HEK293 (cell line): ENCODE data around the gene SMAD1.

Experiments
- CTCF ChIA-PET: fragments of 350-600 bp; formaldehyde crosslinking; extraction: SDS; loops from one replicate; lab custom pipeline; 2021; ENCODE audit warnings: antibody characterized with exemption; lab: Yijun Ruan, JAX
- POLR2A ChIA-PET: fragments of 300-600 bp; formaldehyde crosslinking; extraction: SDS; loops from one replicate; lab custom pipeline; 2020; ENCODE audit warnings: antibody characterized with exemption, inconsistent platforms; lab: Yijun Ruan, JAX
- H3K27ac ChIP-seq: fragments of 200-500 bp; sonication (Bioruptor generic); 2 replicates; pipeline ENCODE4 v1.5.1; 2014; ENCODE audit warnings: low read depth, low read length, control low read depth, inconsistent platforms; ENCODE audit errors: extremely low read depth
- H3K36me3 ChIP-seq, 2 experiments: fragments of 200-500 bp in 1 of 2; sonication (Bioruptor generic) in 1 of 2; 1 replicate in 1 of 2; 2 replicates in 1 of 2; pipeline ENCODE4 v1.5.1; 2014 to 2017; ENCODE audit warnings: inconsistent platforms in 2 of 2, low read length in 2 of 2; ENCODE audit not compliant: control insufficient read depth in 2 of 2, insufficient read depth in 1 of 2
- H3K4me1 ChIP-seq: fragments of 200-500 bp; sonication (Bioruptor generic); 2 replicates; pipeline ENCODE4 v1.5.1; 2014; ENCODE audit warnings: mild to moderate bottlenecking, low read length, inconsistent platforms; ENCODE audit not compliant: control insufficient read depth, insufficient read depth
- H3K4me3 ChIP-seq: 2 replicates; pipeline ENCODE4 v1.5.1; 2011; ENCODE audit warnings: low read depth, mild to moderate bottlenecking, control low read depth, low read length, moderate library complexity
- H3K9me3 ChIP-seq: fragments of 200-500 bp; sonication (Bioruptor generic); 2 replicates; pipeline ENCODE4 v1.5.1; 2014; ENCODE audit warnings: low read depth, low read length, inconsistent platforms; ENCODE audit not compliant: control insufficient read depth, insufficient read depth
- OSR2 ChIP-seq: fragments of 450-650 bp; formaldehyde crosslinking; IDR thresholded peaks from 2 replicates; pipeline ENCODE4 v1.5.1; 2016; ENCODE audit warnings: missing biosample characterization, missing genetic modification characterization
- SETDB1 ChIP-seq: IDR thresholded peaks from one replicate; pipeline ENCODE4 v1.6.1; 2017; ENCODE audit warnings: mild to moderate bottlenecking, low read length, moderate library complexity, mixed read lengths; ENCODE audit not compliant: insufficient read length
- ZBTB21 ChIP-seq: fragments of 450-650 bp; formaldehyde crosslinking; IDR thresholded peaks from 2 replicates; pipeline ENCODE4 v1.5.1; 2017; ENCODE audit warnings: missing biosample characterization, missing genetic modification characterization
- ZFHX2 ChIP-seq: fragments of 450-650 bp; formaldehyde crosslinking; conservative IDR thresholded peaks from 2 replicates; pipeline ENCODE4 v1.5.1; 2016; ENCODE audit warnings: missing biosample characterization, missing genetic modification characterization
- ZNF214 ChIP-seq: fragments of 450-650 bp; formaldehyde crosslinking; IDR thresholded peaks from 2 replicates; pipeline ENCODE4 v1.5.1; 2017; ENCODE audit warnings: missing biosample characterization, mild to moderate bottlenecking, missing genetic modification characterization, borderline replicate concordance
- ZNF23 ChIP-seq: fragments of 450-650 bp; formaldehyde crosslinking; IDR thresholded peaks from 2 replicates; pipeline ENCODE4 v1.5.1; 2016; ENCODE audit warnings: missing biosample characterization, missing genetic modification characterization, borderline replicate concordance
- ZNF341 ChIP-seq: fragments of 450-650 bp; formaldehyde crosslinking; IDR thresholded peaks from 2 replicates; pipeline ENCODE4; 2016; ENCODE audit warnings: low read depth, missing biosample characterization, missing genetic modification characterization
- ZNF549 ChIP-seq: fragments of 450-650 bp; IDR thresholded peaks from 2 replicates; pipeline ENCODE4 v1.5.1; 2018; ENCODE audit warnings: missing biosample characterization, missing genetic modification characterization, mild to moderate bottlenecking, inconsistent platforms, moderate library complexity
- ZNF610 ChIP-seq: fragments of 450-650 bp; formaldehyde crosslinking; IDR thresholded peaks from 2 replicates; pipeline ENCODE4 v1.5.1; 2016; ENCODE audit warnings: missing biosample characterization, missing genetic modification characterization, borderline replicate concordance
- ZNF654 ChIP-seq: fragments of 450-650 bp; formaldehyde crosslinking; IDR thresholded peaks from 2 replicates; pipeline ENCODE4 v1.5.1; 2016; ENCODE audit warnings: low read depth, missing biosample characterization, missing genetic modification characterization
- ZSCAN30 ChIP-seq: fragments of 450-650 bp; IDR thresholded peaks from 2 replicates; pipeline ENCODE4 v1.5.1; 2018; ENCODE audit warnings: missing biosample characterization, mild to moderate bottlenecking, missing genetic modification characterization, moderate library complexity
- TF ChIP-seq, protein P1 (sequence below): fragments of 450-650 bp; formaldehyde crosslinking; IDR thresholded peaks from 2 replicates; pipeline ENCODE4 v1.5.1; 2016; ENCODE audit warnings: missing biosample characterization, missing genetic modification characterization
- TF ChIP-seq, protein P2 (sequence below): fragments of 450-650 bp; formaldehyde crosslinking; IDR thresholded peaks from 2 replicates; pipeline ENCODE4 v1.5.1; 2016; ENCODE audit warnings: missing biosample characterization, missing genetic modification characterization
- TF ChIP-seq, protein P3 (sequence below): fragments of 450-650 bp; formaldehyde crosslinking; IDR thresholded peaks from 2 replicates; pipeline ENCODE4 v1.5.1; 2016; ENCODE audit warnings: missing biosample characterization, missing genetic modification characterization
- TF ChIP-seq, protein P4 (sequence below): fragments of 450-650 bp; formaldehyde crosslinking; IDR thresholded peaks from 2 replicates; pipeline ENCODE4 v1.5.1; 2016; ENCODE audit warnings: missing biosample characterization, missing genetic modification characterization

The SMAD1 gene

DNA sequence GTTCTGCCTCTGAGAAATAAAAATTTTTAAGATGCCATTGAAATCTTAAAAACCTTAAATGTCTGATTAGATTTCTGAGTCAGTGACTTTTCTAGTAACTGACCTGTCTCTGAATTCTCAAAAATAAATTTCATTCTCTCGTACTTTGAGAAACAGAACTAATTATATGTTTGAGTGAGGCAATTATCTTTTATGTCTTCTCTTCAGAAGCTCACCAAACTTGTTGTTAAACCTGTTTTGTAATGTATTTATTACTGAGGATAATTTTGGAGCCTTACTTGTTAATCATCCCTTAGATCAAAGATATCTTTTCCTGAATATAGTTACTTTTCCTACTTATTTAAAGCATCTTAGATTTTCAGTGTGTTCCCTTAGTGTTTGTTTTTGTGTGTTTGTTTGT, 73.0 kb downstream of the SMAD1 start:
- H3K4me3 ChIP-seq: no peak overlapping the region
- TF ChIP-seq ZNF610 (no peak), ZNF549 (tag by site-specific recombination) (no peak), ZNF23 (tag by site-specific recombination) (no peak), ZFHX2 (tag by site-specific recombination) (no peak), ZNF214 (tag by site-specific recombination) (no peak), SETDB1 (no peak), ZSCAN30 (tag by site-specific recombination) (no peak), ZNF341 (tag by site-specific recombination) (no peak), ZBTB21 (no peak), OSR2 (tag by site-specific recombination) (no peak)
- TF ChIP-seq, protein P1, sequence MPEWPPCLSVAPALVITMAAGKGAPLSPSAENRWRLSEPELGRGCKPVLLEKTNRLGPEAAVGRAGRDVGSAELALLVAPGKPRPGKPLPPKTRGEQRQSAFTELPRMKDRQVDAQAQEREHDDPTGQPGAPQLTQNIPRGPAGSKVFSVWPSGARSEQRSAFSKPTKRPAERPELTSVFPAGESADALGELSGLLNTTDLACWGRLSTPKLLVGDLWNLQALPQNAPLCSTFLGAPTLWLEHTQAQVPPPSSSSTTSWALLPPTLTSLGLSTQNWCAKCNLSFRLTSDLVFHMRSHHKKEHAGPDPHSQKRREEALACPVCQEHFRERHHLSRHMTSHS (tag by site-specific recombination): no peak
- TF ChIP-seq, protein P2, sequence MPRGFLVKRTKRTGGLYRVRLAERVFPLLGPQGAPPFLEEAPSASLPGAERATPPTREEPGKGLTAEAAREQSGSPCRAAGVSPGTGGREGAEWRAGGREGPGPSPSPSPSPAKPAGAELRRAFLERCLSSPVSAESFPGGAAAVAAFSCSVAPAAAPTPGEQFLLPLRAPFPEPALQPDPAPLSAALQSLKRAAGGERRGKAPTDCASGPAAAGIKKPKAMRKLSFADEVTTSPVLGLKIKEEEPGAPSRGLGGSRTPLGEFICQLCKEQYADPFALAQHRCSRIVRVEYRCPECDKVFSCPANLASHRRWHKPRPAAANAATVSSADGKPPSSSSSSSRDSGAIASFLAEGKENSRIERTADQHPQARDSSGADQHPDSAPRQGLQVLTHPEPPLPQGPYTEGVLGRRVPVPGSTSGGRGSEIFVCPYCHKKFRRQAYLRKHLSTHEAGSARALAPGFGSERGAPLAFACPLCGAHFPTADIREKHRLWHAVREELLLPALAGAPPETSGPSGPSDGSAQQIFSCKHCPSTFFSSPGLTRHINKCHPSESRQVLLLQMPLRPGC (tag by site-specific recombination): no peak
- TF ChIP-seq, protein P3, sequence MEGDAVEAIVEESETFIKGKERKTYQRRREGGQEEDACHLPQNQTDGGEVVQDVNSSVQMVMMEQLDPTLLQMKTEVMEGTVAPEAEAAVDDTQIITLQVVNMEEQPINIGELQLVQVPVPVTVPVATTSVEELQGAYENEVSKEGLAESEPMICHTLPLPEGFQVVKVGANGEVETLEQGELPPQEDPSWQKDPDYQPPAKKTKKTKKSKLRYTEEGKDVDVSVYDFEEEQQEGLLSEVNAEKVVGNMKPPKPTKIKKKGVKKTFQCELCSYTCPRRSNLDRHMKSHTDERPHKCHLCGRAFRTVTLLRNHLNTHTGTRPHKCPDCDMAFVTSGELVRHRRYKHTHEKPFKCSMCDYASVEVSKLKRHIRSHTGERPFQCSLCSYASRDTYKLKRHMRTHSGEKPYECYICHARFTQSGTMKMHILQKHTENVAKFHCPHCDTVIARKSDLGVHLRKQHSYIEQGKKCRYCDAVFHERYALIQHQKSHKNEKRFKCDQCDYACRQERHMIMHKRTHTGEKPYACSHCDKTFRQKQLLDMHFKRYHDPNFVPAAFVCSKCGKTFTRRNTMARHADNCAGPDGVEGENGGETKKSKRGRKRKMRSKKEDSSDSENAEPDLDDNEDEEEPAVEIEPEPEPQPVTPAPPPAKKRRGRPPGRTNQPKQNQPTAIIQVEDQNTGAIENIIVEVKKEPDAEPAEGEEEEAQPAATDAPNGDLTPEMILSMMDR (tag by site-specific recombination): no peak
- TF ChIP-seq, protein P4, sequence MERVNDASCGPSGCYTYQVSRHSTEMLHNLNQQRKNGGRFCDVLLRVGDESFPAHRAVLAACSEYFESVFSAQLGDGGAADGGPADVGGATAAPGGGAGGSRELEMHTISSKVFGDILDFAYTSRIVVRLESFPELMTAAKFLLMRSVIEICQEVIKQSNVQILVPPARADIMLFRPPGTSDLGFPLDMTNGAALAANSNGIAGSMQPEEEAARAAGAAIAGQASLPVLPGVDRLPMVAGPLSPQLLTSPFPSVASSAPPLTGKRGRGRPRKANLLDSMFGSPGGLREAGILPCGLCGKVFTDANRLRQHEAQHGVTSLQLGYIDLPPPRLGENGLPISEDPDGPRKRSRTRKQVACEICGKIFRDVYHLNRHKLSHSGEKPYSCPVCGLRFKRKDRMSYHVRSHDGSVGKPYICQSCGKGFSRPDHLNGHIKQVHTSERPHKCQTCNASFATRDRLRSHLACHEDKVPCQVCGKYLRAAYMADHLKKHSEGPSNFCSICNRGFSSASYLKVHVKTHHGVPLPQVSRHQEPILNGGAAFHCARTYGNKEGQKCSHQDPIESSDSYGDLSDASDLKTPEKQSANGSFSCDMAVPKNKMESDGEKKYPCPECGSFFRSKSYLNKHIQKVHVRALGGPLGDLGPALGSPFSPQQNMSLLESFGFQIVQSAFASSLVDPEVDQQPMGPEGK (tag by site-specific recombination): no peak
- POLR2A ChIA-PET: no interaction called here
- H3K27ac ChIP-seq: no peak overlapping the region
- H3K4me1 ChIP-seq: no peaks in the 10 kb centered on the region
- CTCF ChIA-PET: interaction anchor here (0.9 to 2.0 kb wide), 3 partner anchors 10 to 53 kb away, joined by 3 to 5 read pairs (median 5); no protein-coding TSS in a partner anchor
- peaks cover 0 to 20% of the 10 kb centered on the region in 2 experiments; a peak in 2 of 3 replicates for H3K36me3 ChIP-seq
- H3K9me3 ChIP-seq: no peaks in the 10 kb centered on the region

DNA sequence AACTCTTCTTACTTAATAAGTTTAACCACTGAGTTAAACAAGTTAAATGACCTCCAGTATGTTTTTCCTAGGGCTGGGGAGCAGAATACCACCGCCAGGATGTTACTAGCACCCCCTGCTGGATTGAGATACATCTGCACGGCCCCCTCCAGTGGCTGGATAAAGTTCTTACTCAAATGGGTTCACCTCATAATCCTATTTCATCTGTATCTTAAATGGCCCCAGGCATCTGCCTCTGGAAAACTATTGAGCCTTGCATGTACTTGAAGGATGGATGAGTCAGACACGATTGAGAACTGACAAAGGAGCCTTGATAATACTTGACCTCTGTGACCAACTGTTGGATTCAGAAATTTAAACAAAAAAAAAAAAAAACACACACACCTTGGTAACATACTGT, 76.1 kb downstream of the SMAD1 start:
- H3K36me3 ChIP-seq: peaks cover 0 to 23% of the 10 kb centered on the region in 2 experiments; a peak in 2 of 3 replicates
- H3K27ac ChIP-seq: no peak overlapping the region
- ChIA-PET CTCF (interaction anchor here (0.6 to 1.2 kb wide), 5 partner anchors 18 to 372 kb away, joined by 3 to 5 read pairs (median 4); no protein-coding TSS in a partner anchor), POLR2A (no interaction called here)
- H3K9me3 ChIP-seq: no peaks in the 10 kb centered on the region
- peak; percentile 29 for TF ChIP-seq ZNF654 (tag by site-specific recombination)
- no peak for TF ChIP-seq ZFHX2 (tag by site-specific recombination)
- H3K4me1 ChIP-seq: no peaks in the 10 kb centered on the region
- H3K4me3 ChIP-seq: no peak overlapping the region
